HepG2 (cell line): ENCODE results near the gene ZSCAN32. TPM values are rescaled to one million over a fixed set of nuclear protein-coding genes. Genes with fewer than 3 reads are reported as not detected.
A peak's percentile ranks its signal among the peaks of the same experiment; 100 is the strongest.

Experiments
- ASH2L ChIP-seq: fragments of 300-600, 200-600 bp; sonication (generic); IDR thresholded peaks from 2 replicates; pipeline ENCODE4 v1.7.0; 2017; ENCODE audit warnings: low read depth, mild to moderate bottlenecking, moderate library complexity, mixed read lengths, low read length; ENCODE audit not compliant: insufficient read length
- CSRNP2 ChIP-seq: sonication (generic); formaldehyde crosslinking; conservative IDR thresholded peaks from 2 replicates; pipeline ENCODE4 v1.8.0; 2022; ENCODE audit warnings: low read depth, missing genetic modification reagents
- DRAP1 ChIP-seq: IDR thresholded peaks from 2 replicates; pipeline ENCODE4 v1.6.1; 2016; ENCODE audit warnings: missing genetic modification reagents, missing compliant biosample characterization
- FOSL2 ChIP-seq: sonication (generic); formaldehyde crosslinking; IDR thresholded peaks from 2 replicates; pipeline ENCODE4 v1.4.0; 2020; ENCODE audit warnings: missing genetic modification reagents
- GATA4 ChIP-seq: sonication (generic); IDR thresholded peaks from 2 replicates; pipeline ENCODE4 v1.6.1; 2016; ENCODE audit warnings: antibody characterized with exemption, low read depth, borderline replicate concordance
- GATAD1 ChIP-seq: IDR thresholded peaks from 2 replicates; pipeline ENCODE4 v1.6.1; 2016; ENCODE audit warnings: missing genetic modification reagents, missing compliant biosample characterization
- HCFC1 ChIP-seq: fragments of 150-350 bp; IDR thresholded peaks from 2 replicates; pipeline ENCODE4 v1.6.1; 2014; ENCODE audit warnings: low read depth, low read length
- HMG20A ChIP-seq: IDR thresholded peaks from 2 replicates; pipeline ENCODE4 v1.6.1; 2016; ENCODE audit warnings: borderline replicate concordance
- HMGXB3 ChIP-seq: sonication (generic); formaldehyde crosslinking; IDR thresholded peaks from 2 replicates; pipeline ENCODE4 v1.4.0; 2020; ENCODE audit warnings: missing genetic modification reagents, borderline replicate concordance
- IRF2 ChIP-seq: IDR thresholded peaks from 2 replicates; pipeline ENCODE4 v1.6.1; 2018; ENCODE audit warnings: missing genetic modification reagents, missing compliant biosample characterization
- KMT2B ChIP-seq: IDR thresholded peaks from 2 replicates; pipeline ENCODE4 v1.6.1; 2016; ENCODE audit warnings: missing genetic modification reagents, missing compliant biosample characterization
- MXI1 ChIP-seq: IDR thresholded peaks from 3 replicates; pipeline ENCODE4 v1.6.1; 2012; ENCODE audit warnings: low read depth, low read length, inconsistent platforms, borderline replicate concordance
- NFE2L1 ChIP-seq: sonication (generic); formaldehyde crosslinking; IDR thresholded peaks from 2 replicates; pipeline ENCODE4 v1.4.0; 2020; ENCODE audit warnings: missing genetic modification reagents, mild to moderate bottlenecking, borderline replicate concordance
- NFYB ChIP-seq: sonication (generic); formaldehyde crosslinking; IDR thresholded peaks from 2 replicates; pipeline ENCODE4 v1.4.0; 2020; ENCODE audit warnings: missing genetic modification reagents
- PHF20 ChIP-seq: sonication (generic); formaldehyde crosslinking; IDR thresholded peaks from 2 replicates; pipeline ENCODE4 v1.5.0; 2020; ENCODE audit warnings: mild to moderate bottlenecking, missing genetic modification reagents
- SALL1 ChIP-seq: sonication (generic); formaldehyde crosslinking; IDR thresholded peaks from 2 replicates; pipeline ENCODE4 v1.8.0; 2022; ENCODE audit warnings: mild to moderate bottlenecking, missing genetic modification reagents
- SKIL ChIP-seq: sonication (generic); formaldehyde crosslinking; IDR thresholded peaks from 2 replicates; pipeline ENCODE4 v1.8.0; 2022; ENCODE audit warnings: missing genetic modification reagents, mild to moderate bottlenecking, moderate library complexity, borderline replicate concordance
- TEAD2 ChIP-seq: sonication (generic); formaldehyde crosslinking; IDR thresholded peaks from 2 replicates; pipeline ENCODE4 v1.9.0; 2021; ENCODE audit warnings: missing genetic modification reagents
- ZFY ChIP-seq: sonication (generic); formaldehyde crosslinking; IDR thresholded peaks from 2 replicates; pipeline ENCODE4 v1.4.0; 2020; ENCODE audit warnings: missing genetic modification reagents
- ZNF317 ChIP-seq: sonication (generic); formaldehyde crosslinking; IDR thresholded peaks from 2 replicates; pipeline ENCODE4 v1.5.0; 2020; ENCODE audit warnings: mild to moderate bottlenecking, missing genetic modification reagents
- ZNF354B ChIP-seq: sonication (generic); formaldehyde crosslinking; IDR thresholded peaks from 2 replicates; pipeline ENCODE4 v1.8.0; 2022; ENCODE audit warnings: mild to moderate bottlenecking, missing genetic modification reagents
- ZNF556 ChIP-seq: sonication (generic); formaldehyde crosslinking; IDR thresholded peaks from 2 replicates; pipeline ENCODE4 v1.4.0; 2020; ENCODE audit warnings: mild to moderate bottlenecking, missing genetic modification reagents, borderline replicate concordance
- ZNF761 ChIP-seq: sonication (generic); formaldehyde crosslinking; conservative IDR thresholded peaks from 2 replicates; pipeline ENCODE4 v1.4.0; 2020; ENCODE audit warnings: mild to moderate bottlenecking, missing genetic modification reagents
- polyA plus RNA-seq, 8 experiments: library from polyadenylated mRNA; depleted of rRNA in 3 of 8; stranded (reverse) in 7 of 8; unstranded in 1 of 8; fragments of >200 nt; fragmentation: Illumina TruSeq in 4 of 8; extraction: Trizol in 4 of 8; gene quantifications; 2 replicates each; pipeline versions ENCODE4 v1.2.1 to v1.2.3, GENCODE V29; 2011 to 2016; ENCODE audit warnings: low read depth in 4 of 8, missing spikeins in 1 of 8, mixed read lengths in 1 of 8; ENCODE audit not compliant: insufficient read depth in 1 of 8
- total RNA-seq, 5 experiments: library from RNA; depleted of rRNA; stranded (reverse); fragments of >200 nt; fragmentation: Illumina TruSeq; extraction: Trizol; gene quantifications; 2 replicates each; pipeline ENCODE4 v1.2.3, GENCODE V29; 2016; ENCODE audit warnings: low read depth in 1 of 5

ZSCAN32 gene
- total and polyA plus RNA-seq, 2 of the 13 experiments (the other 11 are each of a cell fraction or from before 2014, with no cell fraction given): 10.7 to 12.8 TPM

GRCh38 chr16:3364774-3365427, 35.9 kb downstream of the ZSCAN32 start (continued):
- no peak for TF ChIP-seq KMT2B
- 0 out of 2 replicates have a peak, but pooled peaks have one; percentile 24 for TF ChIP-seq GATA4
- peak; percentile 90 for TF ChIP-seq GATAD1
- no peak for TF ChIP-seq CSRNP2 (CRISPR knock-in tag)
- TF ChIP-seq ZFY (CRISPR knock-in tag): peak; percentile 71
- TF ChIP-seq PHF20 (CRISPR knock-in tag): peak; percentile 65
- peak; percentile 65; the same call in 1 of the 2 replicates for TF ChIP-seq HMGXB3 (CRISPR knock-in tag)
- TF ChIP-seq NFYB (CRISPR knock-in tag): peak; percentile 70
- TF ChIP-seq HCFC1: peak; percentile 42; the same call in 1 of the 2 replicates
- peak; percentile 76; the same call in 1 of the 2 replicates for TF ChIP-seq NFE2L1
- TF ChIP-seq ZNF761 (CRISPR knock-in tag): no peak
- TF ChIP-seq HMG20A: no peak
- no peak for TF ChIP-seq ASH2L
- 0 out of 2 replicates have a peak, but pooled peaks have one; percentile 46 for TF ChIP-seq ZNF556 (CRISPR knock-in tag)
- TF ChIP-seq SKIL (CRISPR knock-in tag): no peak
- TF ChIP-seq FOSL2 (CRISPR knock-in tag): no peak
- peak; percentile 81 for TF ChIP-seq DRAP1 (CRISPR knock-in tag)
- peak; percentile 83; the same call in 1 of the 3 replicates for TF ChIP-seq MXI1
- no peak for TF ChIP-seq ZNF354B (CRISPR knock-in tag)
- no peak for TF ChIP-seq TEAD2
- no peak for TF ChIP-seq ZNF317 (CRISPR knock-in tag)
- TF ChIP-seq SALL1: peak; percentile 32; the same call in 1 of the 2 replicates
- TF ChIP-seq IRF2: 0 out of 2 replicates have a peak, but pooled peaks have one; percentile 39
